Neuronal stem cell (in vitro differentiated cells): ENCODE results near the gene ELP6.
A peak's percentile ranks its signal among the peaks of the same experiment; 100 is the strongest.

Source experiments
- DNase-seq: peaks from one replicate; pipeline ENCODE4 v3.0.0-alpha.2; 2013; ENCODE audit warnings: low spot score
- H2AFZ ChIP-seq: one replicate; pipeline ENCODE4 v1.6.1; 2013; ENCODE audit warnings: mild to moderate bottlenecking, low read length, inconsistent platforms
- H2AK5ac ChIP-seq: 2 replicates; pipeline ENCODE4 v1.6.1; 2013; ENCODE audit warnings: low read depth, mild to moderate bottlenecking, inconsistent platforms, low read length, moderate library complexity, mixed read lengths
- H2BK120ac ChIP-seq: 2 replicates; pipeline ENCODE4 v1.6.1; 2013; ENCODE audit warnings: low read depth, mild to moderate bottlenecking, inconsistent platforms, low read length, moderate library complexity, mixed read lengths
- H2BK12ac ChIP-seq: one replicate; pipeline ENCODE4 v1.6.1; 2013; ENCODE audit warnings: low read length, inconsistent platforms
- H2BK15ac ChIP-seq: 2 replicates; pipeline ENCODE4 v1.6.1; 2013; ENCODE audit warnings: mild to moderate bottlenecking, low read length, inconsistent platforms, mixed read lengths
- H2BK5ac ChIP-seq: one replicate; pipeline ENCODE4 v1.6.1; 2013; ENCODE audit warnings: inconsistent platforms, mild to moderate bottlenecking, low read length, moderate library complexity
- H3K14ac ChIP-seq: one replicate; pipeline ENCODE4 v1.6.1; 2013; ENCODE audit warnings: low read length, inconsistent platforms
- H3K18ac ChIP-seq: 2 replicates; pipeline ENCODE4 v1.6.1; 2013; ENCODE audit warnings: low read length, inconsistent platforms
- H3K23ac ChIP-seq: 2 replicates; pipeline ENCODE4 v1.6.1; 2013; ENCODE audit warnings: low read depth, mild to moderate bottlenecking, mixed read lengths, low read length, inconsistent platforms; ENCODE audit not compliant: poor library complexity
- H3K27ac ChIP-seq: replicated peaks from 3 replicates; pipeline ENCODE4 v1.5.1; 2013; ENCODE audit warnings: low read length, inconsistent platforms
- H3K27me3 ChIP-seq, 3 experiments: 2 replicates each; pipeline ENCODE4 v1.6.1; 2013; ENCODE audit warnings: low read length in 3 of 3, mild to moderate bottlenecking in 2 of 3, inconsistent platforms in 1 of 3, low read depth in 1 of 3, mixed read lengths in 1 of 3, moderate library complexity in 1 of 3; ENCODE audit not compliant: control insufficient read depth in 3 of 3, insufficient read depth in 3 of 3
- H3K36me3 ChIP-seq, 2 donors: replicated peaks in 1 of 2; 2 replicates each; pipeline ENCODE4 v1.6.1; 2013; ENCODE audit warnings: low read length in 2 of 2; ENCODE audit not compliant: control insufficient read depth in 2 of 2, insufficient read depth in 2 of 2
- H3K4ac ChIP-seq: 2 replicates; pipeline ENCODE4 v1.6.1; 2013; ENCODE audit warnings: inconsistent platforms, mild to moderate bottlenecking, low read length, moderate library complexity
- H3K4me1 ChIP-seq, 2 donors: 1 replicate in 1 of 2; 2 replicates in 1 of 2; pipeline ENCODE4 v1.6.1; 2013; ENCODE audit warnings: low read length in 2 of 2, low read depth in 1 of 2; ENCODE audit not compliant: control insufficient read depth in 2 of 2, insufficient read depth in 1 of 2
- H3K4me2 ChIP-seq: one replicate; pipeline ENCODE4 v1.6.1; 2013; ENCODE audit warnings: mild to moderate bottlenecking, low read length, inconsistent platforms; ENCODE audit not compliant: insufficient read depth, poor library complexity, severe bottlenecking
- H3K4me3 ChIP-seq, 2 donors: 2 replicates each; pipeline ENCODE4 v1.5.1; 2013; ENCODE audit warnings: low read length in 2 of 2, mild to moderate bottlenecking in 2 of 2, inconsistent platforms in 1 of 2, moderate library complexity in 1 of 2
- H3K79me1 ChIP-seq: one replicate; pipeline ENCODE4 v1.6.1; 2013; ENCODE audit warnings: low read depth, mild to moderate bottlenecking, inconsistent platforms, low read length, moderate library complexity
- H3K9ac ChIP-seq: one replicate; pipeline ENCODE4 v1.6.1; 2013; ENCODE audit warnings: mild to moderate bottlenecking, low read depth, low read length, inconsistent platforms; ENCODE audit not compliant: poor library complexity
- H3K9me3 ChIP-seq, 2 donors: replicated peaks in 1 of 2; 2 replicates each; pipeline versions ENCODE3 to v1.6.1; 2013; ENCODE audit warnings: low read length in 2 of 2, mild to moderate bottlenecking in 2 of 2, inconsistent platforms in 1 of 2, low read depth in 1 of 2, mixed read lengths in 1 of 2, moderate library complexity in 1 of 2; ENCODE audit not compliant: control insufficient read depth in 2 of 2, insufficient read depth in 1 of 2
- H4K8ac ChIP-seq: one replicate; pipeline ENCODE4 v1.6.1; 2013; ENCODE audit warnings: low read depth, mild to moderate bottlenecking, inconsistent platforms, low read length, moderate library complexity
- H4K91ac ChIP-seq: one replicate; pipeline ENCODE4 v1.6.1; 2013; ENCODE audit warnings: low read length, low read depth, mild to moderate bottlenecking, inconsistent platforms; ENCODE audit not compliant: poor library complexity
- WGBS, 2 donors: extraction: QIAGEN DNeasy Blood & Tissue Kit; methylation state at CpG; one replicate each; pipeline ENCODE4 v1.1.7; 2013; ENCODE audit warnings: missing lambda C conversion rate in 2 of 2, mixed read lengths in 1 of 2; ENCODE audit not compliant: insufficient read length in 2 of 2, insufficient replicate concordance in 1 of 2; ENCODE audit errors: extremely low coverage in 2 of 2; 5-methylcytosine and 5-hydroxymethylcytosine counted together

ELP6 gene

DNA sequence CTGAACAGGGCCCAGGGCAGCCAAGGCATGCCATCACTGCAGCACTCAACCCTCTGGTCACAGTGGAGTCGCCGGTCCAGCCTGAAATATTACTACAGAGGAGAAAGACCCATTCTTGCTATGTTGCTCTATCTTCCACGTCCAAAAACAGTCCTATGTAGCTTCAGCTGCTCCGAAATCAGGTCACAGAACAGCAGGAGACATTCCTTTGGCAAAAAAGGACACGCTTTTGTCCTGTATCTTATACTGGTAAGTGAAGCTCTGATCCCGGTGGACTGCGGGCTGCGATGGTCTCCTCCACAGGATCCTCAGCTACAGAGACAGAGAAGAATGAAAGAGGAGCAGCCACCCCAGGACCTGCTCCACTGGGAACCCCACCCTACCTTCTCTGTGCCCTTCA lies 17.6 kb downstream of the ELP6 start:
- Histone ChIP-seq H3K27ac (no peak overlapping the region), H4K8ac (no peak overlapping the region), H4K91ac (no peak overlapping the region), H3K4me3 (no peak overlapping the region), H3K18ac (no peak overlapping the region), H2AK5ac (no peak overlapping the region), H3K4me2 (no peak overlapping the region), H2BK120ac (no peak overlapping the region), H3K9ac (no peak overlapping the region), H3K36me3 (peaks cover 33 to 76% of the 10 kb centered on the region in 2 donors), H3K79me1 (no peaks in the 10 kb centered on the region), H2BK15ac (no peak overlapping the region), H3K23ac (no peak overlapping the region), H3K4ac (no peak overlapping the region), H2BK5ac (no peak overlapping the region), H2AFZ (no peak overlapping the region), H3K9me3 (peaks cover 0 to 3% of the 10 kb centered on the region in 2 donors), H3K14ac (no peak overlapping the region), H3K4me1 (no peaks in the 10 kb centered on the region), H3K27me3 (peaks cover 0 to 2% (median 0%) of the 10 kb centered on the region in 3 experiments), H2BK12ac (no peak overlapping the region)
- no CpG with 5 or more reads among the region's 8 CpGs for WGBS, 2 donors
- no peak for DNase-seq

DNA sequence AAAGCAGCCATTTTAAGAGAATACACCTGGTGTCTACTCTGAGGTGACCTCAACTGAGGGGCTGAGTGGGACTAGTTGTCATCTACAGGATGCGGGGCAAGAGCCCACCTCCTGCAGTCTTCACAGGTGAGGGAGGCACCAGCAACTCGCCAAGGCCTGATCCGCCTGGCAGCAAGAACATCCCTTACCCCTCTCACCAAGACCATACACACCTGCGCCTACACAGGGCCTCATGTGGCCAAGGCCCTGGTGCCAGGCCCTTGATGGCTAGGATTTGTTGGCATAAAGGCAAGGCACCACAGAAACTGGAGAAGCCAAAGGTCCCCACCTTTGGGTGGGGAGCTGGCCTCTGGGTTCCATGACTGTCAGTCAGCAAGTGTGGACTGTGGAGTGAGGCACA lies 18.4 kb downstream of the ELP6 start:
- Histone ChIP-seq H3K9ac (no peak overlapping the region), H3K14ac (no peak overlapping the region), H3K4me3 (peak overlapping the region in 1 of 2 donors; percentile 28), H3K23ac (no peak overlapping the region), H4K91ac (no peak overlapping the region), H3K4ac (no peak overlapping the region), H2BK5ac (no peak overlapping the region), H3K18ac (no peak overlapping the region), H2BK15ac (no peak overlapping the region), H2AFZ (no peak overlapping the region), H3K36me3 (peaks cover 29 to 72% of the 10 kb centered on the region in 2 donors), H3K27me3 (peaks cover 0 to 2% (median 0%) of the 10 kb centered on the region in 3 experiments), H4K8ac (no peak overlapping the region), H3K79me1 (no peaks in the 10 kb centered on the region), H3K4me2 (no peak overlapping the region), H2BK12ac (no peak overlapping the region), H3K9me3 (peaks cover 0 to 3% of the 10 kb centered on the region in 2 donors), H3K4me1 (no peaks in the 10 kb centered on the region), H2BK120ac (no peak overlapping the region), H2AK5ac (no peak overlapping the region), H3K27ac (no peak overlapping the region)
- WGBS, 2 donors = no CpG with 5 or more reads among the region's 4 CpGs
- DNase-seq = no peak

DNA sequence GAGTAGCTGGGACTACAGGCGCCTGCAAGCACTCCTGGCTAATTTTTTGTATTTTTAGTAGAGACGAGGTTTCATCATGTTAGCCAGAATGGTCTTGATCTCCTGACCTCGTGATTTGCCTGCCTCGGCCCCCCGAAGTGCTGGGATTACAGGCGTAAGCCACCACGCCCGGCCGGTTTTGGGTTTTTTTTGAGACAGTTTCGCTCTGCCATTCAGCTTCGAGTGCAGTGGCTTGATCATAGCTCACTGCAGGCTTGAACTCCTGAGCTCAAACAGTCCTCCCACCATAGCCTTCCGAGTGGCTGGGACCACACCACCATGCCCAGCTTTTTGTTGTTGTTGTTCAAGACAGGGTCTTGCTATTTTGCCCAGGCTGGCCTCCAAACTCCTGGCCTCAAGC lies 21.7 kb downstream of the ELP6 start:
- no peak overlapping the region for H3K4me3 ChIP-seq
- H2BK120ac ChIP-seq = no peak overlapping the region
- H3K4ac ChIP-seq = no peak overlapping the region
- no peak overlapping the region for H3K14ac ChIP-seq
- peaks cover 14 to 55% of the 10 kb centered on the region in 2 donors for H3K36me3 ChIP-seq
- H3K27me3 ChIP-seq = no peaks in the 10 kb centered on the region
- no CpG with 5 or more reads among the region's 12 CpGs for WGBS, 2 donors
- no peaks in the 10 kb centered on the region for H3K4me1 ChIP-seq
- H2BK15ac ChIP-seq = no peak overlapping the region
- peaks cover 2% of the 10 kb centered on the region for H3K79me1 ChIP-seq
- H2AK5ac ChIP-seq = no peak overlapping the region
- no peak overlapping the region for H2BK5ac ChIP-seq
- H2BK12ac ChIP-seq = no peak overlapping the region
- no peak for DNase-seq
- no peak overlapping the region for H3K27ac ChIP-seq
- no peak overlapping the region for H4K8ac ChIP-seq
- no peak overlapping the region for H2AFZ ChIP-seq
- no peaks in the 10 kb centered on the region for H3K9me3 ChIP-seq
- H3K4me2 ChIP-seq = no peak overlapping the region
- H3K23ac ChIP-seq = no peak overlapping the region
- no peak overlapping the region for H3K9ac ChIP-seq
- no peak overlapping the region for H4K91ac ChIP-seq
- H3K18ac ChIP-seq = no peak overlapping the region

DNA sequence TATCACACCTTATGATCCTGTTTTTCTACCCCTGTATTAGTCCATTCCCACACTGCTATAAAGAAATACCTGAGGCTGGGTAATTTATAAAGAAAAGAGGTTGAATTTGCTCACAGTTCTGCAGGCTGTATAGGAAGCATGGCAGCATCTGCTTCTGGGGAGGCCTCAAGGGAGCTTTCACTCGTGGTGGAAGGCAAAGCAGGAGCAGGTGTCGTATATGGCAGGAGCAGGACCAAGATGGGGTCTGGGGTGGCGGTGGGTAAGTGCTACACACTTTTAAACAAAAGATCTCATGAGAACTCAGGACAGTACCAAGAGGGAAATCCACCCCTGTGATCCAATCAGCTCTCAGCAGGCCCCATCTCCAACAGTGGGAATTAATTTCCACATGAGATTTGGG lies 22.3 kb downstream of the ELP6 start:
- H3K27ac ChIP-seq = no peak overlapping the region

More for the DNA sequence above, 22.3 kb downstream of the ELP6 start:
- H3K23ac ChIP-seq = no peak overlapping the region
- no peak overlapping the region for H3K14ac ChIP-seq
- no peak overlapping the region for H3K18ac ChIP-seq
- peaks cover 12 to 51% of the 10 kb centered on the region in 2 donors for H3K36me3 ChIP-seq
- H4K91ac ChIP-seq = no peak overlapping the region
- no peaks in the 10 kb centered on the region for H3K4me1 ChIP-seq
- H2BK12ac ChIP-seq = no peak overlapping the region
- no peak overlapping the region for H2BK5ac ChIP-seq
- H3K4me3 ChIP-seq = no peak overlapping the region
- peaks cover 2% of the 10 kb centered on the region for H3K79me1 ChIP-seq
- no peak for DNase-seq
- H3K4me2 ChIP-seq = no peak overlapping the region
- no peak overlapping the region for H3K9ac ChIP-seq
- no peak overlapping the region for H3K4ac ChIP-seq
- no peak overlapping the region for H4K8ac ChIP-seq
- H3K9me3 ChIP-seq = no peaks in the 10 kb centered on the region
- H2AFZ ChIP-seq = no peak overlapping the region
- no CpG with 5 or more reads among the region's 3 CpGs for WGBS, 2 donors
- H2BK15ac ChIP-seq = no peak overlapping the region
- H2AK5ac ChIP-seq = no peak overlapping the region
- H3K27me3 ChIP-seq = no peaks in the 10 kb centered on the region
- no peak overlapping the region for H2BK120ac ChIP-seq
